ENCODE measurements around the gene LRRC3C.

DNA sequence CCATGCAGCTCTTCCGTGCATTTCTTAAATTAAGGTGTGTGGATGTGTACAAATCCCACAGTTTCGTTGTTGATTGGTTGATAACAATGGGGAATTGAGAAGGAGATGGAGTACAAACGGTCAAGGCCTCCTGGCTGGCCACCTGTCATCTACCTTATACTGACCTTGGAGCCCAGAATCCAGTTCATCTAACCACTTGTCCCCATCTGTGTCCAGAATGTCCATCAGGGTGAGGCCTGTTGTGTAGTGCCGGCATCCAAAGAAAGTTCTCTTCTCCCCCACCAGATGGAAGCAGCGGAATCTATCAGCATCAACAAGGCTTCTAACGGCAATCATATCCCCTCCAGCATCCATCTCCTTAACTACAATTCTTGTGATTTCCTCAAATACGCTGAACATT lies 10.6 kb upstream of the LRRC3C start:
- no peak for TF ChIP-seq POLR2AphosphoS5 (IDR thresholded peaks at IDR 0.05)
- TF ChIP-seq, protein P1, sequence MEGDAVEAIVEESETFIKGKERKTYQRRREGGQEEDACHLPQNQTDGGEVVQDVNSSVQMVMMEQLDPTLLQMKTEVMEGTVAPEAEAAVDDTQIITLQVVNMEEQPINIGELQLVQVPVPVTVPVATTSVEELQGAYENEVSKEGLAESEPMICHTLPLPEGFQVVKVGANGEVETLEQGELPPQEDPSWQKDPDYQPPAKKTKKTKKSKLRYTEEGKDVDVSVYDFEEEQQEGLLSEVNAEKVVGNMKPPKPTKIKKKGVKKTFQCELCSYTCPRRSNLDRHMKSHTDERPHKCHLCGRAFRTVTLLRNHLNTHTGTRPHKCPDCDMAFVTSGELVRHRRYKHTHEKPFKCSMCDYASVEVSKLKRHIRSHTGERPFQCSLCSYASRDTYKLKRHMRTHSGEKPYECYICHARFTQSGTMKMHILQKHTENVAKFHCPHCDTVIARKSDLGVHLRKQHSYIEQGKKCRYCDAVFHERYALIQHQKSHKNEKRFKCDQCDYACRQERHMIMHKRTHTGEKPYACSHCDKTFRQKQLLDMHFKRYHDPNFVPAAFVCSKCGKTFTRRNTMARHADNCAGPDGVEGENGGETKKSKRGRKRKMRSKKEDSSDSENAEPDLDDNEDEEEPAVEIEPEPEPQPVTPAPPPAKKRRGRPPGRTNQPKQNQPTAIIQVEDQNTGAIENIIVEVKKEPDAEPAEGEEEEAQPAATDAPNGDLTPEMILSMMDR (IDR thresholded peaks at IDR 0.05): no peak
